ENCODE results near the gene KLK4.

DNA sequence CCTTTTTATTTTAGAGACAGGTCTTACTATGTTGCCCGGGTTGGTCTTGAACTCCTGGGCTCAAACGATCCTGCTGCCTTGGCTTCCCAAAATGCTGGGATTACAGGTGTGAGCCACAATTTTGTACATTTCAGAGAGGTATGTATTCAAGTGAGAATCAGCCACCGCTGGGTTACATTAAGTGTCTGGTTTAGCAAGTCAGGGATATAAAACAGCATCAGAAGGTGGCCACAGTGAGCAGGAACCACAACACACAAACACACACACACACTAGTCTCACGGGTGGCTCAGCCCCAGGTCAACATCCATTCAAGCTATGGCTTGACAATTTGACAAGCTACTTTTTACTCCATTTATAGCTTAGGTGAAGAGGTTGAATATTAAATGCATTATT, 21.5 kb upstream of the KLK4 start:
- TF ChIP-seq, protein P1, sequence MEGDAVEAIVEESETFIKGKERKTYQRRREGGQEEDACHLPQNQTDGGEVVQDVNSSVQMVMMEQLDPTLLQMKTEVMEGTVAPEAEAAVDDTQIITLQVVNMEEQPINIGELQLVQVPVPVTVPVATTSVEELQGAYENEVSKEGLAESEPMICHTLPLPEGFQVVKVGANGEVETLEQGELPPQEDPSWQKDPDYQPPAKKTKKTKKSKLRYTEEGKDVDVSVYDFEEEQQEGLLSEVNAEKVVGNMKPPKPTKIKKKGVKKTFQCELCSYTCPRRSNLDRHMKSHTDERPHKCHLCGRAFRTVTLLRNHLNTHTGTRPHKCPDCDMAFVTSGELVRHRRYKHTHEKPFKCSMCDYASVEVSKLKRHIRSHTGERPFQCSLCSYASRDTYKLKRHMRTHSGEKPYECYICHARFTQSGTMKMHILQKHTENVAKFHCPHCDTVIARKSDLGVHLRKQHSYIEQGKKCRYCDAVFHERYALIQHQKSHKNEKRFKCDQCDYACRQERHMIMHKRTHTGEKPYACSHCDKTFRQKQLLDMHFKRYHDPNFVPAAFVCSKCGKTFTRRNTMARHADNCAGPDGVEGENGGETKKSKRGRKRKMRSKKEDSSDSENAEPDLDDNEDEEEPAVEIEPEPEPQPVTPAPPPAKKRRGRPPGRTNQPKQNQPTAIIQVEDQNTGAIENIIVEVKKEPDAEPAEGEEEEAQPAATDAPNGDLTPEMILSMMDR (conservative IDR thresholded peaks at IDR 0.05; ENCODE audit: low read length): no peak
- TF ChIP-seq EZH2phosphoT487 (IDR thresholded peaks at IDR 0.05; ENCODE audit: borderline replicate concordance, low read depth, low read length): no peak
